GM23338 (cell line): ENCODE measurements around the gene ALPG. TPM values are rescaled to one million over a fixed set of nuclear protein-coding genes. Genes with fewer than 3 reads are reported as not detected.
"Not testable (repeated sequence)": the region's sequence is repeated elsewhere in the genome, so short reads cannot be mapped to it uniquely, and the experiment has no call there.

Experiments used
- ATAC-seq: fragments of 200-7000 bp; cut with Tn5 transposase; 3 replicates; pipeline ENCODE4 v1.9.1; 2020
- DNase-seq: peaks from one replicate; pipeline ENCODE4 v3.0.0-alpha.2; 2015; ENCODE audit warnings: low spot score
- H2AFZ ChIP-seq: fragments of 200-600 bp; sonication (generic); 2 replicates; pipeline ENCODE4 v1.8.0; 2016; ENCODE audit warnings: antibody characterized with exemption, mild to moderate bottlenecking, moderate library complexity
- H3F3A ChIP-seq: fragments of 200-600 bp; sonication (generic); replicated peaks from 2 replicates; pipeline ENCODE4 v1.8.0; 2017; ENCODE audit warnings: antibody characterized with exemption, mixed run types, low read depth
- H3K27ac ChIP-seq: fragments of 200-600 bp; sonication (generic); 2 replicates; pipeline ENCODE4 v1.6.1; 2016; ENCODE audit warnings: low read depth
- H3K27me3 ChIP-seq: fragments of 200-600 bp; sonication (generic); 2 replicates; pipeline ENCODE4 v1.8.0; 2016; ENCODE audit warnings: mild to moderate bottlenecking, mixed run types, moderate library complexity; ENCODE audit not compliant: insufficient read depth
- H3K36me3 ChIP-seq: fragments of 200-600 bp; sonication (generic); 2 replicates; pipeline ENCODE4 v1.8.0; 2016; ENCODE audit warnings: mild to moderate bottlenecking; ENCODE audit not compliant: insufficient read depth
- H3K4me1 ChIP-seq: fragments of 200-600 bp; sonication (generic); 2 replicates; pipeline ENCODE4 v1.8.0; 2016; ENCODE audit warnings: mild to moderate bottlenecking, moderate library complexity; ENCODE audit not compliant: insufficient read depth
- H3K4me2 ChIP-seq: fragments of 200-600 bp; sonication (generic); 2 replicates; pipeline ENCODE4 v1.7.1; 2017; ENCODE audit warnings: mixed run types
- H3K4me3 ChIP-seq: fragments of 200-600 bp; sonication (generic); 2 replicates; pipeline ENCODE4 v1.6.1; 2016; ENCODE audit warnings: mixed run types
- H3K79me2 ChIP-seq: fragments of 200-600 bp; sonication (generic); replicated peaks from 2 replicates; pipeline ENCODE4 v1.8.0; 2017; ENCODE audit warnings: mild to moderate bottlenecking; ENCODE audit not compliant: insufficient read depth
- H3K9me2 ChIP-seq: fragments of 200-600 bp; sonication (generic); 2 replicates; pipeline ENCODE4 v1.8.0; 2017; ENCODE audit not compliant: insufficient read depth
- H4K20me1 ChIP-seq: fragments of 200-600 bp; sonication (generic); replicated peaks from 2 replicates; pipeline ENCODE4 v1.8.0; 2017; ENCODE audit warnings: mild to moderate bottlenecking; ENCODE audit not compliant: insufficient read depth
- H3K27ac Mint-ChIP-seq: 2 replicates; pipeline ENCODE4 v1.8.0; 2020; ENCODE audit warnings: inconsistent platforms, mild to moderate bottlenecking, moderate library complexity, mixed read lengths
- H3K27me3 Mint-ChIP-seq: 3 replicates; pipeline ENCODE4 v1.8.0; 2022; ENCODE audit warnings: low read depth, mild to moderate bottlenecking, moderate library complexity, mixed read lengths, inconsistent platforms; ENCODE audit not compliant: insufficient read depth, poor library complexity
- H3K36me3 Mint-ChIP-seq: 3 replicates; pipeline ENCODE4 v1.8.0; 2021; ENCODE audit warnings: low read depth, mild to moderate bottlenecking, inconsistent platforms, moderate library complexity, mixed read lengths
- H3K4me1 Mint-ChIP-seq: 3 replicates; pipeline ENCODE4 v1.8.0; 2020; ENCODE audit warnings: mild to moderate bottlenecking, inconsistent platforms, mixed read lengths
- H3K4me3 Mint-ChIP-seq: 3 replicates; pipeline ENCODE4 v1.8.0; 2021; ENCODE audit warnings: moderate library complexity, mild to moderate bottlenecking, inconsistent platforms, mixed read lengths
- H3K9me3 Mint-ChIP-seq: 3 replicates; pipeline ENCODE4 v1.8.0; 2020; ENCODE audit warnings: moderate library complexity, mild to moderate bottlenecking, inconsistent platforms, mixed read lengths
- CREB1 ChIP-seq: fragments of 250-450 bp; sonication (Bioruptor Pico); IDR thresholded peaks from 2 replicates; pipeline ENCODE4 v1.5.0; 2020; ENCODE audit warnings: low read depth, mild to moderate bottlenecking, moderate library complexity
- ETS1 ChIP-seq: IDR thresholded peaks from 2 replicates; pipeline ENCODE4 v1.6.1; 2016; ENCODE audit warnings: antibody characterized with exemption
- EZH2 ChIP-seq: fragments of 200-600 bp; sonication (generic); IDR thresholded peaks from one replicate; pipeline ENCODE4 v1.8.0; 2017; ENCODE audit warnings: antibody characterized with exemption, mild to moderate bottlenecking, low read depth; ENCODE audit not compliant: unreplicated experiment
- EZH2phosphoT487 ChIP-seq: fragments of 200-600 bp; sonication (generic); IDR thresholded peaks from one replicate; pipeline ENCODE4 v1.8.1; 2018; ENCODE audit warnings: antibody characterized with exemption; ENCODE audit not compliant: unreplicated experiment
- NANOG ChIP-seq: IDR thresholded peaks from 2 replicates; pipeline ENCODE4 v1.6.1; 2016; ENCODE audit warnings: antibody characterized with exemption, borderline replicate concordance
- POLR2AphosphoS5 ChIP-seq: IDR thresholded peaks from 2 replicates; pipeline ENCODE4 v1.6.1; 2016; ENCODE audit warnings: antibody characterized with exemption, low read depth
- REST ChIP-seq: IDR thresholded peaks from one replicate; pipeline ENCODE4 v1.6.1; 2018; ENCODE audit warnings: antibody characterized with exemption; ENCODE audit not compliant: unreplicated experiment
- polyA plus RNA-seq: library from polyadenylated mRNA; unstranded; fragments of >200 nt; fragmentation: Nextera tagmentation; extraction: Ambion mirVana; gene quantifications from 2 replicates; pipeline ENCODE4 v1.2.1, GENCODE V29; 2016
- total RNA-seq: library from RNA; depleted of rRNA; stranded (reverse); fragments of >200 nt; shearing (Covaris generic); gene quantifications from 2 replicates; pipeline ENCODE4 v1.2.3, GENCODE V29; 2014
- TF ChIP-seq, protein P1 (sequence below), 2 experiments: fragments of 200-600 bp in 1 of 2; sonication (generic) in 1 of 2; conservative IDR thresholded peaks; 2 replicates each; pipeline versions ENCODE4 v1.5.1 to v1.6.1; 2016 to 2017; ENCODE audit warnings: antibody characterized with exemption in 2 of 2, low read depth in 2 of 2, mild to moderate bottlenecking in 2 of 2, moderate library complexity in 1 of 2

ALPG gene
- total and polyA plus RNA-seq, 2 experiments from 2014 or later: 0.89 to 2.5 TPM

DNA sequence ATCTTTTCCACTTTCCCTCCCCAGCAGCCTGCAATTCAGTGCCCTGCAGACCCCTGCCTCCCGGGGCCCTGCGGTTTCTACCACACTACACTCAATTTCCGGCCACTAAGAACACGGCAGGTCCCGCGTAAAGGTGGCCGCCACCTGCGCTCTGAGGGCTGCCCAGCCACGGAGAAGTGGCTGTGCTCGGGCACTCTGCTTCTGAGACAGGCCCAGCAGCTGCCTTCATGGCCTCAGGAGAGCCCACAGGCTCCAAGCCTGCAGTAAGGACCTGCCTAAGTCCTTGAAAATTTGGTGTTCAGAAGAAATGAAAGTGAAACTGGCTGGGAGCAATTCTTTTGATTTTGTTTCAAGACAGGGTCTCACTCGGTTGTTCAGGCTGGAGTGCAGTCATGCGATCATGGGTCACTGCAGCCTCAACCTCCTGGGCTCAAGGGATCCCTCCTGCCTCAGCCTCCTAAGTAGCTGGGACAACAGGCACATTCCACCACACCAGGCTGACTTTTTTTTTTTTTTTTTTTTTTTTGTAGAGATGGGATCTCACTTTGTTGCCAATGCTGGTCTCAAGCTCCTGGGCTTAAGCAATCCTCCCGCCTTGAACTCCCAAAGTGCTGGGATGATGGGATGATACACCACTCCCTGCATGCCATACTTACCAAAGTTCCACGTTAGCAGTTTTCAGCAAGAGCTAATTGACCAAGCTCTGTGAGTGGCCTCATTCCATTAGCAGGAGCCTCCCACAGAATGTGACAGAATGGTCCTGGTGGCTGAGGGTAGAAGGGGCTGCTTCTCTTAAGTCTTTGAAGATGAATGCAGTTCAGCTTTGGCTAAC lies 42.6 kb upstream of the ALPG start (continued):
- TF ChIP-seq EZH2: no peak
- TF ChIP-seq, protein P1, sequence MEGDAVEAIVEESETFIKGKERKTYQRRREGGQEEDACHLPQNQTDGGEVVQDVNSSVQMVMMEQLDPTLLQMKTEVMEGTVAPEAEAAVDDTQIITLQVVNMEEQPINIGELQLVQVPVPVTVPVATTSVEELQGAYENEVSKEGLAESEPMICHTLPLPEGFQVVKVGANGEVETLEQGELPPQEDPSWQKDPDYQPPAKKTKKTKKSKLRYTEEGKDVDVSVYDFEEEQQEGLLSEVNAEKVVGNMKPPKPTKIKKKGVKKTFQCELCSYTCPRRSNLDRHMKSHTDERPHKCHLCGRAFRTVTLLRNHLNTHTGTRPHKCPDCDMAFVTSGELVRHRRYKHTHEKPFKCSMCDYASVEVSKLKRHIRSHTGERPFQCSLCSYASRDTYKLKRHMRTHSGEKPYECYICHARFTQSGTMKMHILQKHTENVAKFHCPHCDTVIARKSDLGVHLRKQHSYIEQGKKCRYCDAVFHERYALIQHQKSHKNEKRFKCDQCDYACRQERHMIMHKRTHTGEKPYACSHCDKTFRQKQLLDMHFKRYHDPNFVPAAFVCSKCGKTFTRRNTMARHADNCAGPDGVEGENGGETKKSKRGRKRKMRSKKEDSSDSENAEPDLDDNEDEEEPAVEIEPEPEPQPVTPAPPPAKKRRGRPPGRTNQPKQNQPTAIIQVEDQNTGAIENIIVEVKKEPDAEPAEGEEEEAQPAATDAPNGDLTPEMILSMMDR (conservative IDR thresholded peaks at IDR 0.05; ENCODE audit: low read depth in 2 of 2): no peak
- TF ChIP-seq POLR2AphosphoS5: no peak
- TF ChIP-seq REST: no peak
- TF ChIP-seq ETS1: no peak
- no peak for TF ChIP-seq EZH2phosphoT487
- TF ChIP-seq CREB1 (CRISPR knock-in tag): no peak
- TF ChIP-seq NANOG: no peak

- not testable (repeated sequence) for H3K4me2 ChIP-seq, H3K4me1 ChIP-seq, H4K20me1 ChIP-seq, ATAC-seq, H3K4me3 ChIP-seq, H2AFZ ChIP-seq, H3K27ac Mint-ChIP-seq, H3K27me3 Mint-ChIP-seq, H3K36me3 Mint-ChIP-seq, DNase-seq, H3K79me2 ChIP-seq, H3F3A ChIP-seq, H3K27me3 ChIP-seq, H3K27ac ChIP-seq, H3K9me2 ChIP-seq, H3K9me3 Mint-ChIP-seq, H3K4me3 Mint-ChIP-seq, H3K36me3 ChIP-seq
- peaks cover 31% of the 10 kb centered on the region for H3K4me1 Mint-ChIP-seq
These were observed 41.6 kb upstream of the ALPG start for GRCh38 chr2:232364806-232365594.
